ENCODE results near the gene CDC42EP1.
A peak's percentile ranks its signal among the peaks of the same experiment; 100 is the strongest.

Gene CDC42EP1

DNA sequence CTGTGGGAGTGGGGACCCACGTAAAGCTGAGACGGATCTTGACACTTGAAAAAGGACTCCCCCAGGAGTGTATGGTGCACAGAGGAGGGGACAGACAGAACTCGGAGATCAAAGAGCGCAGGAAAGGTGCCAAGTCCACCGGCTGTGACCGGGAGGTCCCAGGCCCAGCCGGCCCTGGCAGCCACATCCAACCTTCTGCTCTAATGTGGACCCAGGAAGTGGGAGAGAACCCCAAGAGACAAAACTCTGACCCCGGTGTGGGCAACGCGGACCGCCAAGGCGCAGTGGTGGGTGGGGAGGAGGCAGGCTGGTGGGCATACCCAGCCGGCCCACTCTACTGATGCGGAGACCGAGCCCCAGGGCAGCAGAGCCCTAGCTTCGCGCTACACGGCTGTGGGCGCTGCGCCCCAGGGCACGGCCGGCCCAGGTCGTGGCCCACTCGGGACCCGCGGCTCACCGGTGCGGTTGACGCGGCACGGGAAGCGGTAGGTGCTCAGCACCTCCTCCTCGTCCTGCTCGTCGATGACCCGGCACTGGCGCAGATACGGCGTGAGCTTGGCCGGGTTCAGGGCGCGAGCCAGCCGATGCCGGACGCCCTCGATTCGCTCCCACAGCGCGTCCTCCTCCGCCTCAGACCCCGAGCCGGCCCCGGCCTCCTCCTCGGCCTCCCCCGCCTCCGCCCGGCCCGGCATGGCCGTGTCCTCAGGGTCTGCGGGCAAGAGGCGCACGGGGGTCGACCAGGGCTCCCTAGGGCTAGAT, 41.6 kb upstream of the CDC42EP1 start:
- DNase-seq (ENCODE audit: low read depth), result no peak
- TF ChIP-seq CTCF (conservative IDR thresholded peaks at IDR 0.05; ENCODE audit: low read length), result no peak
- peak overlapping the region; percentile 41 for H3K4me3 ChIP-seq (ENCODE audit: low read length)

DNA sequence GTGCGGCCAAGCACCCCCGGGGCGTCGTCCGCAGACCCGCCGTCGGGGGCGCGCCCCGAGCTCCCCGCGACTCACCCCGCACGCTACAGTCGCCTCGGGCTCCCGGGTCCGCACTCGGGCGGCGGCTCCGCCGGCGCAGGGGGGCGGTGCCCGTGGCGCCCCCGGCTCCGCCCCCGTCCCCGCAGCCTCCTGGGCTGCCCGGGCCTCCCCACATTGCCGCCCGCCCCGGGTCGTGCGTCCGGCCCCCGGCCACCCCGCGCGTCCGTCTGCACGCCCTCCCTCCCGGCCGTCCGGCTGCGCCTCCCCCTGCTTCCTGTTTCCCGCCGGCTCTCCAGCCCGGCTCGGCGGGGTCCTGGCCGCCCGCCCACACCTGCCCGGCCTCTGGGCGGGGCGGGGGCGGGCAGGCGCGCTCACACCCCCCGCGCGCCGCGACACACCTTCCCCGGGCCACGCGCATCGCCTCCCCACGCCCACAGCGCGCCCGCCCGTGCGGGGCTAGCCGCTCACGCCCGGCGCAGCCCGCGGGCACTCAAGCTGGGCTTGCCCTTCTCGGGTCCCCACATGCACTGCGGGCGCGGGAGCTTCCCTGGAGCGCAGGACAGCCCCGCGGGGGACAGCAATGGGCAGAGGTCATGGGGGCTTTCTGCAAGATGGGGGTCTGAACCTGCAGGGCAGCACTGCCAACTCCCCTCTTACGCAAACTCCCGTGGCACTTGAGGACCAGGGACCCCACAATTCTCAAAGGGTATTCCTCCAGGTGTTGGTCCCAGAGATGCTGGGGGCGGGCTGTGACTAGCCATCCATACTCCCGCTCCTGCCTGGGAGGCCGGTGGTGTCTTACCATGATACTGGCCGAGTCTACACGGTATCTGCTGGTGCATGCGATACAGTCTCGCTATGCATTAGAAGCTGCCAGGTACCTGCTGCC, 40.7 kb upstream of the CDC42EP1 start, which contains the start of gene CARD10:
Gene CARD10, minus strand, starts transcription at position 148 of the 928 bp plus-strand sequence. CDS start 215 bp downstream, outside the sequence.
- peak within 1 kb of the TSS; percentile 41 for H3K4me3 ChIP-seq (ENCODE audit: low read length)
- TF ChIP-seq CTCF (conservative IDR thresholded peaks at IDR 0.05; ENCODE audit: low read length), result no peak
- no peak for DNase-seq (ENCODE audit: low read depth)

DNA sequence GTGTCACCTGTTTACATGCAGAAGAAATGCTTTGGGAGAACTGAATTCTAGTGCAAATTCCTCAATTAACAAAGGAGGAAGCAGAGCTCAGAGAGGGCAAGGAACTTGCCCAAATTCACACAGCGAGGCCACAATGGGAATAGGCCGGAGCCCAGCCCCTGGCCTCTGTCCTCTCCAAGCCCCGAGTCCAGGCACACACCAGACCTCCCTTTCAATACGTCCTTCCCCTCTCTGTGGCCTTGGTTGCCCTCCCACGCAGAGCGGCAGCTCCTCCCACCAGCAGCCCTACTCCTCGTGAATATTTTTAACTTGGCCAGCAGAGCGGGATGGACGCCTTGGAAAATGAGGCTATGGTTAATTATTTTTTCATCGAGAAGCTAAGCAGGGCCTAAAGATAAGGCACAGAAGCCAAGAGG, 39.5 kb upstream of the CDC42EP1 start:
- no peak for DNase-seq (ENCODE audit: low read depth)
- TF ChIP-seq CTCF (conservative IDR thresholded peaks at IDR 0.05; ENCODE audit: low read length), result no peak
- H3K4me3 ChIP-seq (ENCODE audit: low read length), result no peak overlapping the region

- no peak for TF ChIP-seq CTCF (conservative IDR thresholded peaks at IDR 0.05; ENCODE audit: low read length)
- DNase-seq (ENCODE audit: low read depth), result no peak
- no peak overlapping the region for H3K4me3 ChIP-seq (ENCODE audit: low read length)
Observed at GRCh38 chr22:37521236-37521739, 39.0 kb upstream of the CDC42EP1 start.

- H3K4me3 ChIP-seq (ENCODE audit: low read length), result no peak overlapping the region
- no peak for DNase-seq (ENCODE audit: low read depth)
- TF ChIP-seq CTCF (conservative IDR thresholded peaks at IDR 0.05; ENCODE audit: low read length), result no peak
Observed at GRCh38 chr22:37522482-37522881, 37.8 kb upstream of the CDC42EP1 start.

GRCh38 chr22:37525073-37525745, 35.1 kb upstream of the CDC42EP1 start:
- TF ChIP-seq CTCF (conservative IDR thresholded peaks at IDR 0.05; ENCODE audit: low read length), result no peak
- H3K4me3 ChIP-seq (ENCODE audit: low read length), result no peak overlapping the region
- peak; percentile 72 for DNase-seq (ENCODE audit: low read depth)

All from AG10803 (cell line).